PC-3 (cell line): ENCODE results near the gene LITAF. TPM values are rescaled to one million over a fixed set of nuclear protein-coding genes. Genes with fewer than 3 reads are reported as not detected.

Source experiments
- ATAC-seq: fragments of 200-7000 bp; cut with Tn5 transposase; 2 replicates; pipeline ENCODE4 v1.9.1; 2020; ENCODE audit warnings: mild to moderate bottlenecking, moderate library complexity
- BruUV-seq: library from RNA; stranded (reverse); fragments of 400-500 nt; replicated peaks from 2 replicates; lab custom pipeline; 2021; lab: Mats Ljungman, UMichigan
- CTCF ChIA-PET: fragments of 300-600 bp; sonication (Branson Sonifier 250); formaldehyde crosslinking; loops from one replicate; lab custom pipeline; 2022; ENCODE audit warnings: antibody characterized with exemption; lab: Charles Lee
- POLR2A ChIA-PET: fragments of 300-600 bp; sonication (Branson Sonifier 250); formaldehyde crosslinking; loops from one replicate; lab custom pipeline; 2022; ENCODE audit warnings: antibody characterized with exemption; ENCODE audit not compliant: unreplicated experiment; lab: Charles Lee
- DNase-seq: peaks from one replicate; pipeline ENCODE4 v3.0.0-alpha.2; 2015
- H2AFZ ChIP-seq: fragments of 300-600 bp; sonication (generic); 2 replicates; pipeline ENCODE4 v1.6.0; 2016; ENCODE audit warnings: antibody characterized with exemption, low read length
- H3F3A ChIP-seq: fragments of 300-600 bp; sonication (generic); one replicate; pipeline ENCODE4 v1.6.0; 2017; ENCODE audit warnings: antibody characterized with exemption, low read length, control low read depth, mild to moderate bottlenecking; ENCODE audit not compliant: unreplicated experiment
- H3K27ac ChIP-seq: fragments of 300-600 bp; sonication (generic); 2 replicates; pipeline ENCODE4 v1.5.1; 2016; ENCODE audit warnings: mild to moderate bottlenecking, low read length
- H3K27me3 ChIP-seq: fragments of 300-600 bp; sonication (generic); 2 replicates; pipeline ENCODE4 v1.6.1; 2016; ENCODE audit warnings: low read length, mixed read lengths
- H3K36me3 ChIP-seq: fragments of 300-600 bp; sonication (generic); 2 replicates; pipeline ENCODE4 v1.6.1; 2016; ENCODE audit warnings: low read depth, mixed run types, low read length, mixed read lengths
- H3K4me1 ChIP-seq: fragments of 300-600 bp; sonication (generic); 2 replicates; pipeline ENCODE4 v1.5.1; 2016; ENCODE audit warnings: low read length; ENCODE audit not compliant: insufficient read depth
- H3K4me2 ChIP-seq: fragments of 300-600 bp; sonication (generic); 2 replicates; pipeline ENCODE4 v1.6.0; 2016; ENCODE audit warnings: low read length
- H3K4me3 ChIP-seq: fragments of 300-600 bp; sonication (generic); 2 replicates; pipeline ENCODE4 v1.5.1; 2016; ENCODE audit warnings: mild to moderate bottlenecking, low read length, mixed read lengths
- H3K79me2 ChIP-seq: fragments of 300-600 bp; sonication (generic); 2 replicates; pipeline ENCODE4 v1.6.1; 2017; ENCODE audit warnings: low read length, mixed read lengths
- H3K9ac ChIP-seq: fragments of 300-600 bp; sonication (generic); 2 replicates; pipeline ENCODE4 v1.6.0; 2016; ENCODE audit warnings: mild to moderate bottlenecking, low read length
- H3K9me2 ChIP-seq: fragments of 300-600 bp; sonication (generic); replicated peaks from 2 replicates; pipeline ENCODE4 v1.6.1; 2016; ENCODE audit warnings: mixed run types, low read length, mixed read lengths
- H3K9me3 ChIP-seq: fragments of 300-600 bp; sonication (generic); 2 replicates; pipeline ENCODE4 v1.6.1; 2016; ENCODE audit warnings: low read length, mixed read lengths
- H4K20me1 ChIP-seq: fragments of 300-600 bp; sonication (generic); 2 replicates; pipeline ENCODE4 v1.6.1; 2016; ENCODE audit warnings: low read length, mixed read lengths
- CTCF ChIP-seq: fragments of 300-600 bp; sonication (generic); conservative IDR thresholded peaks from 2 replicates; pipeline ENCODE4 v1.5.1; 2017; ENCODE audit warnings: antibody characterized with exemption, low read depth, mild to moderate bottlenecking, low read length
- EZH2 ChIP-seq: fragments of 300-600 bp; sonication (generic); IDR thresholded peaks from one replicate; pipeline ENCODE4 v1.6.1; 2017; ENCODE audit warnings: antibody characterized with exemption, mild to moderate bottlenecking, low read length; ENCODE audit not compliant: unreplicated experiment
- EZH2phosphoT487 ChIP-seq: fragments of 300-600 bp; sonication (generic); IDR thresholded peaks from 2 replicates; pipeline ENCODE4 v1.6.1; 2018; ENCODE audit warnings: mild to moderate bottlenecking, antibody characterized with exemption, low read length, borderline replicate concordance
- intact Hi-C: fragments of 100-400 bp; cut with micrococcal nuclease; formaldehyde crosslinking; loops from 2 replicates; pipeline ENCODE4 v1.9.0; 2023
- total RNA-seq: library from RNA; depleted of rRNA; stranded (reverse); fragments of >200 nt; gene quantifications from 2 replicates; pipeline ENCODE4 v1.2.3, GENCODE V29; 2014

The LITAF gene
- total RNA-seq, 1 experiment from 2014 or later: 13.1 TPM

GRCh38 chr16:11621920-11622651 lies 35.4 kb upstream of the LITAF start:
- Histone ChIP-seq H4K20me1 (no peaks in the 10 kb centered on the region), H3K9me2 (no peaks in the 10 kb centered on the region), H2AFZ (no peak overlapping the region), H3K36me3 (no peaks in the 10 kb centered on the region), H3K9ac (no peak overlapping the region), H3F3A (no peaks in the 10 kb centered on the region), H3K79me2 (no peaks in the 10 kb centered on the region), H3K4me1 (peaks cover 2% of the 10 kb centered on the region; the same call in 1 of the 2 replicates), H3K4me3 (no peak overlapping the region), H3K27me3 (no peaks in the 10 kb centered on the region), H3K9me3 (no peaks in the 10 kb centered on the region), H3K4me2 (no peak overlapping the region), H3K27ac (no peak overlapping the region)
- intact Hi-C loops: no loop called here
- BruUV-seq: no TSS peak
- POLR2A ChIA-PET: no interaction called here
- CTCF ChIA-PET: no interaction called here
- TF ChIP-seq EZH2phosphoT487 (no peak), EZH2 (no peak), CTCF (no peak)
- ATAC-seq (no peak), DNase-seq (no peak)

- no TSS peak for BruUV-seq
- Histone ChIP-seq H3F3A (no peaks in the 10 kb centered on the region), H2AFZ (no peak overlapping the region), H3K9me3 (no peaks in the 10 kb centered on the region), H3K27me3 (no peaks in the 10 kb centered on the region), H4K20me1 (no peaks in the 10 kb centered on the region), H3K4me2 (no peak overlapping the region), H3K36me3 (no peaks in the 10 kb centered on the region), H3K9ac (no peak overlapping the region), H3K9me2 (no peaks in the 10 kb centered on the region), H3K4me1 (no peaks in the 10 kb centered on the region), H3K79me2 (no peaks in the 10 kb centered on the region), H3K4me3 (no peak overlapping the region), H3K27ac (no peak overlapping the region)
- DNase-seq (no peak), ATAC-seq (no peak)
- POLR2A ChIA-PET: no interaction called here
- TF ChIP-seq EZH2 (no peak), EZH2phosphoT487 (no peak), CTCF (no peak)
- intact Hi-C loops: no loop called here
- CTCF ChIA-PET: no interaction called here
Measured at GRCh38 chr16:11621539-11621919, 34.8 kb upstream of the LITAF start.

- H2AFZ ChIP-seq: no peak overlapping the region
- no TSS peak for BruUV-seq
- H3K4me1 ChIP-seq: no peaks in the 10 kb centered on the region
- H3K9me2 ChIP-seq: no peaks in the 10 kb centered on the region
- H4K20me1 ChIP-seq: no peaks in the 10 kb centered on the region
- intact Hi-C loops: no loop called here
- H3K9me3 ChIP-seq: no peaks in the 10 kb centered on the region
- no peak for ATAC-seq
- H3K79me2 ChIP-seq: no peaks in the 10 kb centered on the region
- no peak overlapping the region for H3K4me2 ChIP-seq
- no peak for DNase-seq
- H3K4me3 ChIP-seq: no peak overlapping the region
- H3K36me3 ChIP-seq: no peaks in the 10 kb centered on the region
- POLR2A ChIA-PET: no interaction called here
- no peak overlapping the region for H3K9ac ChIP-seq
- no peak overlapping the region for H3K27ac ChIP-seq
- no peak for TF ChIP-seq EZH2
- TF ChIP-seq CTCF: no peak
- TF ChIP-seq EZH2phosphoT487: no peak
- CTCF ChIA-PET: no interaction called here
- no peaks in the 10 kb centered on the region for H3F3A ChIP-seq
- no peaks in the 10 kb centered on the region for H3K27me3 ChIP-seq
Measured at GRCh38 chr16:11620243-11621003, 33.7 kb upstream of the LITAF start.
